ENCODE measurements around the gene TNFAIP8L1. TPM values are rescaled to one million over a fixed set of nuclear protein-coding genes. Genes with fewer than 3 reads are reported as not detected.

TNFAIP8L1 gene
- total RNA-seq (10 to 100 TPM; 21.6 to 39.8 (median 27.5) TPM), polyA plus RNA-seq (10 to 100 TPM; 12.5 to 36.7 (median 13.8) TPM)
- long read RNA-seq, donor 1, transcript TNFAIP8L1-201 (2 exons, 3,814 nt), result major isoform, 12 of 12 reads
- long read RNA-seq, donor 1, partial matches to known transcripts, result 0 of 12 reads
- long read RNA-seq, donor 1, other reads (novel, unspliced or antisense), result 0 of 12 reads
- long read RNA-seq, donor 2, transcript TNFAIP8L1-201 (2 exons, 3,814 nt), result major isoform, 19 of 20 reads
- long read RNA-seq, donor 2, partial matches to known transcripts, result 0 of 20 reads
- long read RNA-seq, donor 2, other reads (novel, unspliced or antisense), result 0 of 20 reads

- H3K36me3 ChIP-seq, result no peaks in the 10 kb centered on the region
- peaks cover 0 to 9% (median 0%) of the 10 kb centered on the region in 7 donors for H3K27me3 ChIP-seq (replicated peaks in 1 of 7)
- peak within 1 kb of the TSS; percentile 82 to 97 (median 84) for H3K4me3 ChIP-seq
- peak within 1 kb of the TSS; percentile 37 to 90 (median 85) for H3K27ac ChIP-seq
- 1 to 3% (median 1%) methylated on average over 33 to 49 of the region's 49 CpGs for WGBS, 5 donors
- DNase-seq, result peak; percentile 99
- peaks cover 17 to 96% (median 68%) of the 10 kb centered on the region in 6 donors for H3K4me1 ChIP-seq
- intact Hi-C loops (cut with DNase I; ENCODE audit: low total_unique reads), result loop anchor here (5.0 kb wide), 1 partner anchor 72 kb away; no protein-coding TSS in a partner anchor
- TF ChIP-seq CTCF (IDR thresholded peaks at IDR 0.05 in 8 of 11, conservative IDR thresholded peaks at IDR 0.05 in 3 of 11) (peak in 1 of 11 experiments; percentile 26), POLR2A (IDR thresholded peaks at IDR 0.05) (no peak), POLR2AphosphoS5 (IDR thresholded peaks at IDR 0.05) (peak; percentile 74 to 80 (median 75))
- H3K9me3 ChIP-seq, result no peaks in the 10 kb centered on the region
These were observed at the start of gene TNFAIP8L1 for GRCh38 chr19:4638828-4639530. Gene TNFAIP8L1 (plus strand): TSS chr19:4639516. CDS start chr19:4651870, 12,354 bp downstream.

- WGBS, 5 donors, result 46 to 54% (median 50%) methylated on average over 11 of the region's 11 CpGs
- H3K27ac ChIP-seq, result no peak overlapping the region
- no peaks in the 10 kb centered on the region for H3K36me3 ChIP-seq
- peaks cover under 1 to 6% (median 3%) of the 10 kb centered on the region in 6 donors for H3K4me1 ChIP-seq
- no peak for DNase-seq
- intact Hi-C loops (cut with DNase I; ENCODE audit: low total_unique reads), result no loop called here
- TF ChIP-seq POLR2AphosphoS5 (IDR thresholded peaks at IDR 0.05) (no peak), CTCF (IDR thresholded peaks at IDR 0.05 in 8 of 11, conservative IDR thresholded peaks at IDR 0.05 in 3 of 11) (peak in 8 of 11 experiments; percentile 6 to 57 (median 33))
- no peak overlapping the region for H3K4me3 ChIP-seq
- H3K9me3 ChIP-seq, result no peaks in the 10 kb centered on the region
- peaks cover 0 to 94% (median 20%) of the 10 kb centered on the region in 7 donors for H3K27me3 ChIP-seq (replicated peaks in 1 of 7)
These were observed 49.5 kb upstream of the TNFAIP8L1 start for GRCh38 chr19:4589579-4590410.

GRCh38 chr19:4590559-4590958 lies 48.8 kb upstream of the TNFAIP8L1 start:
- WGBS, 5 donors, result 77 to 90% (median 81%) methylated on average over 9 of the region's 9 CpGs
- Histone ChIP-seq H3K9me3 (no peaks in the 10 kb centered on the region), H3K27ac (no peak overlapping the region), H3K4me3 (no peak overlapping the region), H3K36me3 (no peaks in the 10 kb centered on the region), H3K4me1 (no peaks in the 10 kb centered on the region), H3K27me3 (replicated peaks in 1 of 7) (peaks cover 0 to 94% (median 14%) of the 10 kb centered on the region in 7 donors)
- no peak for DNase-seq
- intact Hi-C loops (cut with DNase I; ENCODE audit: low total_unique reads), result no loop called here
- TF ChIP-seq CTCF (IDR thresholded peaks at IDR 0.05 in 8 of 11, conservative IDR thresholded peaks at IDR 0.05 in 3 of 11) (no peak), POLR2AphosphoS5 (IDR thresholded peaks at IDR 0.05) (no peak), POLR2A (IDR thresholded peaks at IDR 0.05) (no peak)

Data from spleen (tissue), 13 donors.